IMR-90 (cell line): ENCODE measurements around the gene GRID1. TPM values are rescaled to one million over a fixed set of nuclear protein-coding genes. Genes with fewer than 3 reads are reported as not detected.

Experiments
- ATAC-seq: fragments of 200-7000 bp; cut with Tn5 transposase; 2 replicates; pipeline ENCODE4 v1.9.1; 2020; ENCODE audit warnings: low read depth, mild to moderate bottlenecking, moderate library complexity
- BruUV-seq: library from RNA; stranded (reverse); fragments of 400-500 nt; replicated peaks from 2 replicates; lab custom pipeline; 2021; lab: Mats Ljungman, UMichigan
- CTCF ChIA-PET: fragments of 300-600 bp; formaldehyde crosslinking; extraction: SDS; loops from one replicate; lab custom pipeline; 2021; ENCODE audit warnings: antibody characterized with exemption; lab: Yijun Ruan, JAX
- POLR2A ChIA-PET: fragments of 300-600 bp; sonication (Branson Sonifier 250); formaldehyde crosslinking; loops from one replicate; lab custom pipeline; 2022; ENCODE audit warnings: antibody characterized with exemption; ENCODE audit not compliant: unreplicated experiment; lab: Charles Lee
- DNase-seq: peaks from one replicate; pipeline ENCODE4 v3.0.0; 2013
- H2AFZ ChIP-seq: replicated peaks from 2 replicates; pipeline ENCODE3; 2013; ENCODE audit warnings: low read length, mild to moderate bottlenecking; ENCODE audit not compliant: poor library complexity
- H2AK5ac ChIP-seq: 2 replicates; pipeline ENCODE4 v1.6.1; 2013; ENCODE audit warnings: low read depth, low read length, inconsistent platforms
- H2AK9ac ChIP-seq: replicated peaks from 2 replicates; pipeline ENCODE3; 2013; ENCODE audit warnings: mild to moderate bottlenecking, low read depth, low read length, moderate library complexity; ENCODE audit not compliant: poor library complexity
- H2BK120ac ChIP-seq: 2 replicates; pipeline ENCODE4 v1.6.1; 2013; ENCODE audit warnings: low read depth, low read length, inconsistent platforms
- H2BK15ac ChIP-seq: 3 replicates; pipeline ENCODE4 v1.6.1; 2013; ENCODE audit warnings: low read depth, low read length, inconsistent platforms
- H2BK20ac ChIP-seq: 2 replicates; pipeline ENCODE4 v1.6.1; 2013; ENCODE audit warnings: low read depth, mild to moderate bottlenecking, inconsistent platforms, low read length, moderate library complexity
- H2BK5ac ChIP-seq: 2 replicates; pipeline ENCODE4 v1.6.1; 2013; ENCODE audit warnings: mild to moderate bottlenecking, low read depth, low read length, inconsistent platforms; ENCODE audit not compliant: poor library complexity, severe bottlenecking
- H3K14ac ChIP-seq: replicated peaks from 2 replicates; pipeline ENCODE4 v1.6.1; 2013; ENCODE audit warnings: low read depth, low read length, inconsistent platforms
- H3K18ac ChIP-seq: 2 replicates; pipeline ENCODE4 v1.6.1; 2013; ENCODE audit warnings: low read depth, low read length, control low read depth
- H3K23ac ChIP-seq: 2 replicates; pipeline ENCODE4 v1.6.1; 2013; ENCODE audit warnings: low read depth, low read length, inconsistent platforms
- H3K27ac ChIP-seq: 2 replicates; pipeline ENCODE4 v1.5.1; 2013; ENCODE audit warnings: mild to moderate bottlenecking, control low read depth, low read length; ENCODE audit not compliant: insufficient read depth
- H3K27me3 ChIP-seq: 2 replicates; pipeline ENCODE4 v1.6.1; 2013; ENCODE audit warnings: low read length; ENCODE audit not compliant: control insufficient read depth, insufficient read depth
- H3K36me3 ChIP-seq: 2 replicates; pipeline ENCODE4 v1.6.1; 2013; ENCODE audit warnings: low read length, mixed read lengths; ENCODE audit not compliant: control insufficient read depth, insufficient read depth
- H3K4ac ChIP-seq: 2 replicates; pipeline ENCODE4 v1.6.1; 2013; ENCODE audit warnings: low read depth, low read length, inconsistent platforms
- H3K4me1 ChIP-seq: 2 replicates; pipeline ENCODE4 v1.6.1; 2013; ENCODE audit warnings: low read length, mixed read lengths; ENCODE audit not compliant: control insufficient read depth, insufficient read depth
- H3K4me2 ChIP-seq: 2 replicates; pipeline ENCODE4 v1.6.1; 2013; ENCODE audit warnings: low read depth, mild to moderate bottlenecking, control low read depth, low read length, moderate library complexity
- H3K4me3 ChIP-seq: 2 replicates; pipeline ENCODE4 v1.5.1; 2013; ENCODE audit warnings: low read depth, mild to moderate bottlenecking, control low read depth, low read length, moderate library complexity; ENCODE audit not compliant: insufficient read depth
- H3K56ac ChIP-seq: 2 replicates; pipeline ENCODE4 v1.6.1; 2013; ENCODE audit warnings: low read length, inconsistent platforms; ENCODE audit not compliant: insufficient read depth; ENCODE audit errors: extremely low read depth
- H3K79me1 ChIP-seq, 2 experiments: 2 replicates each; pipeline ENCODE4 v1.6.1; 2013; ENCODE audit warnings: low read length in 2 of 2, inconsistent platforms in 1 of 2, low read depth in 1 of 2
- H3K9ac ChIP-seq: 2 replicates; pipeline ENCODE4 v1.6.1; 2013; ENCODE audit warnings: low read depth, low read length, control low read depth
- H3K9me1 ChIP-seq: 2 replicates; pipeline ENCODE4 v1.6.1; 2013; ENCODE audit warnings: low read length, inconsistent platforms; ENCODE audit not compliant: insufficient read depth
- H3K9me3 ChIP-seq: 2 replicates; pipeline ENCODE4 v1.6.1; 2013; ENCODE audit warnings: low read length; ENCODE audit not compliant: control insufficient read depth, insufficient read depth
- H4K20me1 ChIP-seq: 2 replicates; pipeline ENCODE4 v1.6.1; 2013; ENCODE audit warnings: low read length, inconsistent platforms; ENCODE audit not compliant: insufficient read depth
- H4K5ac ChIP-seq: 2 replicates; pipeline ENCODE4 v1.6.1; 2013; ENCODE audit warnings: mild to moderate bottlenecking, low read depth, low read length, control low read depth
- H4K8ac ChIP-seq, 2 experiments: 2 replicates each; pipeline ENCODE4 v1.6.1; 2013; ENCODE audit warnings: low read depth in 2 of 2, low read length in 2 of 2, control low read depth in 1 of 2, inconsistent platforms in 1 of 2
- H4K91ac ChIP-seq: 2 replicates; pipeline ENCODE4 v1.6.1; 2013; ENCODE audit warnings: low read depth, low read length, inconsistent platforms; ENCODE audit not compliant: insufficient read depth
- BHLHE40 ChIP-seq: fragments of 150-350 bp; IDR thresholded peaks from 2 replicates; pipeline ENCODE4 v1.6.1; 2016; ENCODE audit warnings: mild to moderate bottlenecking, low read depth, low read length
- CEBPB ChIP-seq: IDR thresholded peaks from 2 replicates; pipeline ENCODE4 v1.6.1; 2012; ENCODE audit warnings: low read depth, low read length, improper control_type of control experiment
- CTCF ChIP-seq: conservative IDR thresholded peaks from 2 replicates; pipeline ENCODE4 v1.5.1; 2012; ENCODE audit warnings: mild to moderate bottlenecking, low read depth, low read length, improper control_type of control experiment
- FOS ChIP-seq: fragments of 150-350 bp; IDR thresholded peaks from 2 replicates; pipeline ENCODE4 v1.6.1; 2016; ENCODE audit warnings: low read depth, low read length
- MAFK ChIP-seq: IDR thresholded peaks from 2 replicates; pipeline ENCODE4 v1.6.1; 2012; ENCODE audit warnings: low read depth, low read length, improper control_type of control experiment
- MAZ ChIP-seq: IDR thresholded peaks from 2 replicates; pipeline ENCODE4 v1.6.1; 2012; ENCODE audit warnings: low read depth, mild to moderate bottlenecking, low read length, improper control_type of control experiment, moderate library complexity, borderline replicate concordance
- NFE2L2 ChIP-seq: fragments of 150-350 bp; IDR thresholded peaks from 2 replicates; pipeline ENCODE4 v1.6.1; 2016; ENCODE audit warnings: low read depth, mild to moderate bottlenecking, low read length
- POLR2A ChIP-seq: IDR thresholded peaks from 2 replicates; pipeline ENCODE4 v1.6.1; 2012; ENCODE audit warnings: mild to moderate bottlenecking, low read depth, low read length
- RAD21 ChIP-seq: IDR thresholded peaks from 2 replicates; pipeline ENCODE4 v1.6.1; 2012; ENCODE audit warnings: low read length, improper control_type of control experiment
- RCOR1 ChIP-seq: IDR thresholded peaks from 2 replicates; pipeline ENCODE4 v1.6.1; 2012; ENCODE audit warnings: mild to moderate bottlenecking, low read length, improper control_type of control experiment; ENCODE audit not compliant: insufficient replicate concordance
- RFX5 ChIP-seq: IDR thresholded peaks from 2 replicates; pipeline ENCODE4 v1.8.0; 2012; ENCODE audit warnings: low read depth, mild to moderate bottlenecking, low read length, moderate library complexity
- SMC3 ChIP-seq: fragments of 150-350 bp; IDR thresholded peaks from 2 replicates; pipeline ENCODE4 v1.6.1; 2016; ENCODE audit warnings: low read depth, mild to moderate bottlenecking, antibody characterized with exemption, low read length, moderate library complexity
- USF2 ChIP-seq: fragments of 150-350 bp; IDR thresholded peaks from 2 replicates; pipeline ENCODE4 v1.6.1; 2017; ENCODE audit warnings: mild to moderate bottlenecking, antibody characterized with exemption, low read length, low read depth
- WGBS, 2 experiments: methylation state at CpG; one replicate each; pipeline versions ENCODE4 v1.1.5 to v1.1.7; 2013; ENCODE audit warnings: missing lambda C conversion rate in 2 of 2; ENCODE audit not compliant: insufficient read length in 1 of 2; ENCODE audit errors: extremely low coverage in 2 of 2; 5-methylcytosine and 5-hydroxymethylcytosine counted together
- dilution Hi-C: fragments of 300-500 bp; cut with HindIII; formaldehyde crosslinking; loops from one replicate; pipeline ENCODE4 v1.14.3; 2018; ENCODE audit warnings: low sequenced_read_pairs; ENCODE audit not compliant: unreplicated experiment
- in situ Hi-C: fragments of 300-500 bp; cut with MboI; formaldehyde crosslinking; loops from 3 replicates; pipeline ENCODE4 v1.14.3; 2019; ENCODE audit warnings: low sequenced_read_pairs, inconsistent platforms, mixed read lengths
- intact Hi-C: fragments of 100-400 bp; cut with micrococcal nuclease; formaldehyde crosslinking; loops from 2 replicates; pipeline ENCODE4 v1.10.0; 2022
- polyA plus RNA-seq, 3 experiments: library from polyadenylated mRNA; depleted of rRNA; stranded (reverse); fragments of >200 nt; gene quantifications; 2 replicates each; pipeline ENCODE4 v1.2.3, GENCODE V29; 2012; ENCODE audit warnings: low replicate concordance in 1 of 3
- total RNA-seq: library from RNA; depleted of rRNA; stranded (reverse); fragments of >200 nt; gene quantifications from 2 replicates; pipeline ENCODE4 v1.2.3, GENCODE V29; 2012

Gene GRID1
- total and polyA plus RNA-seq, 2 of the 4 experiments (the other 2 are of a cell fraction) = not detected

GRCh38 chr10:86169506-86170254 is 196.9 kb downstream of the GRID1 start:
- H2BK120ac ChIP-seq = no peak overlapping the region
- ChIA-PET CTCF (no interaction called here), POLR2A (no interaction called here)
- H4K8ac ChIP-seq = no peak overlapping the region
- H3K27ac ChIP-seq = no peak overlapping the region
- ATAC-seq = no peak
- dilution Hi-C loops (no loop called here), intact Hi-C loops (no loop called here), in situ Hi-C loops (no loop called here)
- H3K14ac ChIP-seq = no peak overlapping the region
- no peaks in the 10 kb centered on the region for H3K9me3 ChIP-seq
- H3K36me3 ChIP-seq = no peaks in the 10 kb centered on the region
- WGBS, 2 experiments = 83% methylated on average over 2 of the region's 10 CpGs; no CpG with 5 or more reads in 1 of the 2 experiments
- no peaks in the 10 kb centered on the region for H3K27me3 ChIP-seq
- no peak overlapping the region for H4K91ac ChIP-seq
- H2AFZ ChIP-seq = no peak overlapping the region
- H3K9me1 ChIP-seq = no peaks in the 10 kb centered on the region
- H2BK15ac ChIP-seq = no peak overlapping the region
- H3K18ac ChIP-seq = no peak overlapping the region
- BruUV-seq = no TSS peak
- no peaks in the 10 kb centered on the region for H4K20me1 ChIP-seq
- no peaks in the 10 kb centered on the region for H3K4me1 ChIP-seq
- H3K4me3 ChIP-seq = no peak overlapping the region
- H3K79me1 ChIP-seq = no peaks in the 10 kb centered on the region
- no peak overlapping the region for H4K5ac ChIP-seq
- no peak overlapping the region for H3K23ac ChIP-seq
- no peak overlapping the region for H3K4ac ChIP-seq
- no peak overlapping the region for H2BK5ac ChIP-seq
- H2AK5ac ChIP-seq = no peak overlapping the region
- no peak overlapping the region for H3K56ac ChIP-seq
- no peak overlapping the region for H2AK9ac ChIP-seq
- no peak overlapping the region for H3K9ac ChIP-seq
- no peak for DNase-seq
- H3K4me2 ChIP-seq = no peak overlapping the region
- TF ChIP-seq CTCF (no peak), RCOR1 (no peak), NFE2L2 (no peak), USF2 (no peak), MAFK (no peak), SMC3 (no peak), POLR2A (no peak), RFX5 (no peak), BHLHE40 (no peak), MAZ (no peak), FOS (no peak), CEBPB (no peak), RAD21 (no peak)
- H2BK20ac ChIP-seq = no peak overlapping the region
